GM13976 (cell line): ENCODE data around the gene WDHD1.

Experiments used
- DNase-seq: peaks from one replicate; pipeline ENCODE4 v3.0.0; 2012; ENCODE audit warnings: low spot score
- in situ Hi-C: fragments of 300-500 bp; cut with MboI; formaldehyde crosslinking; loops from one replicate; pipeline ENCODE4 v1.12.0; 2022; ENCODE audit warnings: low sequenced_read_pairs, mixed read lengths, inconsistent platforms; ENCODE audit not compliant: unreplicated experiment
- TF ChIP-seq, protein P1 (sequence below): IDR thresholded peaks from 2 replicates; pipeline ENCODE4 v1.5.1; 2012; ENCODE audit warnings: borderline replicate concordance, mild to moderate bottlenecking; ENCODE audit not compliant: insufficient read depth; ENCODE audit errors: extremely low read depth, missing control alignments, control extremely low read depth

WDHD1 gene

DNA sequence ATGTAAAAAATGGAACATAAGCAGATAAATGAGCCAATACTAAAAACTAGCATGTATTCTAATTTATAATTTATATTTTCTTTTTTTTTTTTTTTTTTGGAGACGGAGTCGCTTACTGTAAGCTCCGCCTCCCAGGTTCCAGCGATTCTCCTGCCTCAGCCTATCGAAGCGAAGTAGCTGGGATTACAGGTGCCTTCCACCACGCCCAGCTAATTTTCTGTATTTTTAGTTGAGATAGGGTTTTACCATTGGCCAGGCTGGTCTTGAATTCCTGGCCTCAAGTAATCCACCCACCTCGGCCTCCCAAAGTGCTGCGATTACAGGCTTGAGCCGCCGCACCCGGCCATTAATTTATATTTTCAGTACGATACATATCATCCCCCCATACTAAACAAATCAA lies 27.2 kb upstream of the WDHD1 start:
- in situ Hi-C loops, result no loop called here
- TF ChIP-seq, protein P1, sequence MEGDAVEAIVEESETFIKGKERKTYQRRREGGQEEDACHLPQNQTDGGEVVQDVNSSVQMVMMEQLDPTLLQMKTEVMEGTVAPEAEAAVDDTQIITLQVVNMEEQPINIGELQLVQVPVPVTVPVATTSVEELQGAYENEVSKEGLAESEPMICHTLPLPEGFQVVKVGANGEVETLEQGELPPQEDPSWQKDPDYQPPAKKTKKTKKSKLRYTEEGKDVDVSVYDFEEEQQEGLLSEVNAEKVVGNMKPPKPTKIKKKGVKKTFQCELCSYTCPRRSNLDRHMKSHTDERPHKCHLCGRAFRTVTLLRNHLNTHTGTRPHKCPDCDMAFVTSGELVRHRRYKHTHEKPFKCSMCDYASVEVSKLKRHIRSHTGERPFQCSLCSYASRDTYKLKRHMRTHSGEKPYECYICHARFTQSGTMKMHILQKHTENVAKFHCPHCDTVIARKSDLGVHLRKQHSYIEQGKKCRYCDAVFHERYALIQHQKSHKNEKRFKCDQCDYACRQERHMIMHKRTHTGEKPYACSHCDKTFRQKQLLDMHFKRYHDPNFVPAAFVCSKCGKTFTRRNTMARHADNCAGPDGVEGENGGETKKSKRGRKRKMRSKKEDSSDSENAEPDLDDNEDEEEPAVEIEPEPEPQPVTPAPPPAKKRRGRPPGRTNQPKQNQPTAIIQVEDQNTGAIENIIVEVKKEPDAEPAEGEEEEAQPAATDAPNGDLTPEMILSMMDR, result no peak
- DNase-seq, result no peak

DNA sequence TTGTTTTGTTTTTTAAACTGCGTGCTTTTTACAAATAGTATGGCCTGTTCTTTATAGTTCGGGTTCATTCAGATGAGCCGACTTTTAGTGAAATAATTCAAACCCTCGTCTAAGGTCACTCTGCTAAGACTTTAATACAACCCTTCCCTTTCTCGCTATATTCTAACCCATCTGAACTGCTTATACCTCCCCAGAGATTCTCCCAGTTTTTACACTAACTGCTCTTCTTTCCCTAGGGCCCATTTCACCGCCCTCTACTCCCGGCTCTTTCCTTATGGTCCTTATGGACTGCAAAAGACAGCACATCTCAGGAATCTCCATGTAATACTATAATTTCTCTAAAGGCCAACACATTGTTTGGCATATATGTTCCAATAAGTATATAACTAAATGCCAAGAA lies 26.6 kb upstream of the WDHD1 start:
- no peak for DNase-seq
- in situ Hi-C loops, result no loop called here
- TF ChIP-seq, protein P1, result no peak

DNA sequence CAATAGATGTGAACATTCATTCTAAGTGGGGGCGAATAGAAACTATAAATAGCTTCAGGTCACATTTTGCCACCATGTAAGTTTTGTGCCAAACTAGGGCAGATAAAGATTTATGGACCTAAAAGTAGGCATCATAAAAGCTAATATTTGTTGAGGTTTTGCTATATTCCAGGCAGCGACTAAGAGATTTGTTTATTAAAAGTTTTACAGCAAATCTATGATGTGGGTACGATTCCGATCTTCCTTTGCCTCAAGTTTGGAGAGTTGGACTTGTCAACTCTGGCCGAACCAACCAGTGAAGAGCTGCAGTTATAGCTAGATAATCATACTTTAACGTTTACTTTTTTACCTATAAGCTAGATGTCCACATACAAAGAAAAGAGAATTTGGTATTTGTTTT lies 26.1 kb upstream of the WDHD1 start:
- DNase-seq, result no peak
- TF ChIP-seq, protein P1, result no peak
- in situ Hi-C loops, result no loop called here

DNA sequence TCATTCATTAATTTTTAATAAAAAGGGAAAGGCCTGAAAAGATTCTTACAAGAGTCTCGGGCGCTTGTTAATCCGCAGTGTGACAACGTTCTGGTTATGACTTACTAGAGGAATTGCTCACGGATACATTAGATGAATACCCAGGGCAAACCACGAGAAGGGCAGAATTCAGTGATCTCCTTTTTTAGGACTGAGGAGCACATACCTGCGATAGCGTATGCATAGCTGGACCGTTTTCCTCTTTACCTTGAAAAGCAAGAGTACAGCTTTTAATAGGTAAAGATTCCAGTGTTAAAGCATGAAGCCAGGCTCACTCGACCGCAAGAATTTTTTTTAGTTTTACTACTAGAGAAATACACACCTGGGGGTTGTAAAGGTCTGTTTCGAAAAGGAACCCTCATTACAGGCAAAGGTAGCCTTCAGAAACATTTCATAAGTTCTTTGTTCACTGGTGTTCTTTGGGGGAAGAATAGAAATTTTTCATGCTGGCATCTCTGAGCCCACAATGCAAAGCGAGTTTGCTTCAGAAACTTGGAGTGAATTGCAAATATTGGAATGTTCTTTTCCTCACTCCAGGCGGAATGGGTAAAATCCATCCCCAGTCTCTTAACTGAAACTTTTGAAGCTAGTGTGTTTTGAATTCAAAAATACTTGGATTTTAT lies 25.5 kb upstream of the WDHD1 start:
- TF ChIP-seq, protein P1, result no peak
- in situ Hi-C loops, result no loop called here
- peak; percentile 32 for DNase-seq

DNA sequence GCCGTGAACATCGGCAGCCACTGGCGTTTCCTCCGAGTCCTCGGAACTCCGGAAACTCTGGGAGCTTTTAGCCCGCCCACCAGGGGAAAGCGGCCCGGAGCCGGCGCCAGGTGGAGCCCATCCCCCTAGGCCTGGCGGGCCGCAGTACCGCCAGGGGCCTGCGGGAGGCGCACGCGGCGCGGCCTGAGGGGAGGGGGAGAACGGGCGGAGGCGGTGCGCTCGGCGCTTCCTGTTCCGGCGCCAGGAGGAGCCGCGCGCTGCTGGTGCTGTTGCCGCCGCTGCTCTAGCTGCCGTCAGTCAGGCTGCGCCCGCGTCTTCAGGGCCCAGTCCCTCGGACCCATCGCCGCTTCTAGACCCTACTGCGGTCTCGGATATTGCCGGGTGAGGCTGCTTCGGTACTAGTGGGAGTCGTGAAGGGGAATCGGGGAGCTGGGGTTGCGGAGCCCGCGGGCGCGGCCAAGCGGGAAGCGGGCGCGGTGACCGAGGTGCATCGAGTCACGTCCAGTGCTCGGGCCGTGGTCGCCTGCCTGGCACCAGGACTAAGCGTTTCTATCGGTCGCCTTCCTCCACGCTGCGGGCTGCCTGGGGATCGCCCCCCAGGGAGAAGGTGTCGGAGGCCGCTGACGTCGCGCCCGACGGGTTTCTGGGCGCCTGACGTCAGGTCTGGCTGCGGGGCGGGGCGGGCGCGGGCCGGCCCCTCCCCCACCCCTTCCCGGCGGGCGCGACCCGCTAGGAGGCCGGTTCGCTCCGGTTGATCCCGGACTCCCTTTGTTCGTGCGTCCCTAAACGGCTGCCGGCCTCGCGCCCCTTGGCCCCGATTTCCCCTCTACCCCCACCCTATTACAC lies 24.7 kb upstream of the WDHD1 start, which contains the start of gene MAPK1IP1L:
MAPK1IP1L (plus strand) TSS at position 225 of the 846 bp plus-strand sequence. CDS start 10,037 bp downstream, outside the sequence.
- in situ Hi-C loops, result no loop called here
- peak; percentile 96 for DNase-seq
- TF ChIP-seq, protein P1, result peak; percentile 99

DNA sequence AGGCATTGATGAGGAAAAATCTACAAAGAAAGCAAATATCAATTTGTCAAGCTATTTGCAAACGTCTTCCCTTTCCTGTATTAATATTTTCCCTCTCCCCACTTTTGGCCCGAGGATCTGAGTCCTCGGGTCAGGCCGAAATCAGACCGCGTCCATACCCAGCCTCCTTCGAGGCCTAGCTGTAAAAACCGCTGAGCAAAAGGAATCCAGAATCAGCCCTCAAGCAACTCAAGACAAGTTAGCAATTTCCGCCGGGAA lies 24.2 kb upstream of the WDHD1 start:
- no peak for DNase-seq
- in situ Hi-C loops, result no loop called here
- TF ChIP-seq, protein P1, result no peak
